NCI-H128 (cell line): ENCODE data around the gene GRAP.
A peak's percentile ranks its signal among the peaks of the same experiment; 100 is the strongest.

ENCODE experiments used
- DNase-seq: peaks from one replicate; lab custom pipeline; 2025; ENCODE audit not compliant: unreplicated experiment; lab: John Stamatoyannopoulos, UW

Gene GRAP

DNA sequence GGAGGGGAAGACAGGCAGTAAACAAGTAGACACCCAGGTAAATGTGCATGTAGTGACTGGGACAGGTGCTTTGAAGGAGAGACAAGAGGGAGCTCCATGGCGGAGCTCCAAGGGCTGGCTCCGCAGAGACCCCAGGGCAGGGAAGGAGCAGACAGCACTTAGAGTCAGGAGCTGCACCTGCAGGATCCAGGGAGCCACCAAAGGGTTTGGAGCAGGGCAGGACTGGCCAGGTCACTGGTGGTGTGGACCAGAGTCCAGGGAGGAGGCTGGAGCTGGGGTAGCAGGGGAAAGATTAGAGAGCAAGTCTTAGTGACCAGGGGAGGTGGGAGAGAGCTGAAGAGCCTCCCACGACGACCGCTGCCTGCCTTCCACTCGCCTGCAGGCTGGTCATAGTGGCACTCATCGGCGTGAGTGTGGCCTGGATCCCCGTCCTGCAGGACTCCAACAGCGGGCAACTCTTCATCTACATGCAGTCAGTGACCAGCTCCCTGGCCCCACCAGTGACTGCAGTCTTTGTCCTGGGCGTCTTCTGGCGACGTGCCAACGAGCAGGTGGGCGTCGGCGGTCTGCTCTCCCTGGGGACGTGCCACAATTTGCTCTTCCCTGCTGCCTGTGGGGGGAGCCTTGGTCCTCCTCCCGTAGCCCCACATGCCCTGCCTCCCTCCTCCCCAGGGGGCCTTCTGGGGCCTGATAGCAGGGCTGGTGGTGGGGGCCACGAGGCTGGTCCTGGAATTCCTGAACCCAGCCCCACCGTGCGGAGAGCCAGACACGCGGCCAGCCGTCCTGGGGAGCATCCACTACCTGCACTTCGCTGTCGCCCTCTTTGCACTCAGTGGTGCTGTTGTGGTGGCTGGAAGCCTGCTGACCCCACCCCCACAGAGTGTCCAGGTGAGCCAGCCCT, 27.5 kb downstream of the GRAP start:
- DNase-seq = no peak

DNA sequence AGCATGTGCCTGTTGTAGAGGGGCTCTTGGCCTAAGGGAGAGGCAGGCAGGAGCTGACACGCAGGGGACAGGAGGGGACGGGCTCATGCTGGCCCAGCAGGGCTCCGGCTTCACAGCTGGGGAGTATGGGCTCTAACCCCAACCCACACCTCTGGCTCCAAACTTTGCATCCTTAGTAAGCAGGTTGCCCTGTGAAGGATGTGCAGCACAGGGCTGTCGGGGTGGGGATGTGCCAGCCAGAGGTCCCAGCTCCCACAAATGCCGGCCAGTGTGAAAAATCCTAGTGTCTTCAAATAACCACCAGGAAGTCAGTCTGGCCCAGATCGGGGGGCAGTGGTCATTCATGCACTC, 28.2 kb downstream of the GRAP start:
- no peak for DNase-seq

DNA sequence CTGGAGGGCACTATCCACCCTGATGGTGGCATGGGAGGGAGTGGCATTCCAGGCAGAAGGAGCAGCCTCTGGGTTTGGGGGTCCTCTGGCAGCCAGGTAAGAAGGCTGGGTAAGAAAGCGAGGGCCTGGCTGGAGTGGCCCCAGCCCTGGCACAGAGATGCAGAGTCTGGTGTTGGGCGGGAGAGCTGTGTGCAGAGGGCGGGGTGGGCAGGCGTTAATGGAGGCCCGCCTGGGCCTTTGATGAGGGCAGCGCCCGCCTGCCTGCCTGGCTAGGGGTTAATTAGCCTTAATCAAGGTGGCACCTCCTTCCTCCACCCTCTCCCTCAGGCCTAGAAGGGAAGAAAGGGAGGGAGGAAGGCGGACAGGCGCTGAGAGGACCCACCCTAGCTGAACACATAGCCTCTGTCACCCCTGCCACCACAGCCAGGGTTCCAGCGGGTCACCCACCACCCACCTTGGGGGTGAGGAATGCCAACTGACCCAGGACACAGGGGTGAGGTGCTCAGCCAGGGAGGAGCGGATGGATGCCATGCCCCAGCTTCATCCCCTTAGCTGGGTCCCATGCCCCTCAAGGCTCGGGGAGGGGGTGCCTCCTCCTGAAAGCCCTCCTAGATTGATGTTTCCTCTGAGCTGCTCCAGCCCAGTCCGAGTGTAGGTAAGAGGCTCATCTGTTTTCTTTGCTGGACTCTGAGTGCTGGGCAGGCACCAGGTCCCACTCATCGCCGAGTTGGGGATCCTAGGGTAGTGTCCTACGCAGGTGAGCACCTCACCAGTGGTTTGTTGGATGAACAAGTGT, 28.8 kb downstream of the GRAP start:
- no peak for DNase-seq

DNA sequence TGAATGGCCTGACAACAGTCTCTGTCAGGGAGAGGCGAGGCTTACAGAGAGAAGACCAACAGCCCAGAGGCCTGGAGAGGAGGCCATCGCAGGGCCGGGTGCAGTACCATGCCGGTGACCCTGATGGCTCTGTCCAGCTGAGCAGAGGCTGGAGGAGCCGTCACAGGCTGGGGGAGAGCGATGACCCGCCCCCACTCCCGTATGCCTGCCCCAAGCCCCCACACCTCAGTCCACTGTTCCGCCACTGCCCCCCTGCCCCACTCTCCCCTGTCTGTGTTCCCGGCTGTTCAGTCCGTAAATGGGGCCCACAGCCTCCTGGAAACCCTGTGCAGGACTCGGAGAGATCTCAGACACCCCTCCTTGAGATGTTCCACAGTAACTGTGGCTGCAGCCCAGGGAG, 29.4 kb downstream of the GRAP start:
- no peak for DNase-seq

- DNase-seq = no peak
Measured at GRCh38 chr17:19016881-19017280, 29.9 kb downstream of the GRAP start.

- no peak for DNase-seq
Measured at GRCh38 chr17:19016297-19016696, 30.5 kb downstream of the GRAP start.

DNA sequence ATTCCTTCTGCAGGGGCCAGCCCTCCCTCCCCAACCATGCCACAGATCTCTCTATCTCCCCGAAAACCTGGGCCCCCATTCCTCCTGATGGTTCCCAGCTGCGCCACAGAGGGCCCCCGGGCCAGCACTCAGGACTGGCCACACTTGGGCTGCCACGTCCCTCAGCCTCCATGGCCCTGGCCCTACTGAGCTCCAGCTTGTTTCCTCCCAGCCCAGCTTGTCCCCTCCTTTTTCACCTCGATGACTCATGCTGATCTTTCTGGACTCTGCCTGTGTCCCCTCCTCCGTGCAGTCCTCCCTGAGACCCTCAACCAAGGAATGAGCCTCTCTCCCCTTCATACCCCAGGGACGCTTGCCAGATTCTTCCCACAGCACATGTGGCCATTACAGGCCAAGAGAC, 31.3 kb downstream of the GRAP start:
- no peak for DNase-seq

DNA sequence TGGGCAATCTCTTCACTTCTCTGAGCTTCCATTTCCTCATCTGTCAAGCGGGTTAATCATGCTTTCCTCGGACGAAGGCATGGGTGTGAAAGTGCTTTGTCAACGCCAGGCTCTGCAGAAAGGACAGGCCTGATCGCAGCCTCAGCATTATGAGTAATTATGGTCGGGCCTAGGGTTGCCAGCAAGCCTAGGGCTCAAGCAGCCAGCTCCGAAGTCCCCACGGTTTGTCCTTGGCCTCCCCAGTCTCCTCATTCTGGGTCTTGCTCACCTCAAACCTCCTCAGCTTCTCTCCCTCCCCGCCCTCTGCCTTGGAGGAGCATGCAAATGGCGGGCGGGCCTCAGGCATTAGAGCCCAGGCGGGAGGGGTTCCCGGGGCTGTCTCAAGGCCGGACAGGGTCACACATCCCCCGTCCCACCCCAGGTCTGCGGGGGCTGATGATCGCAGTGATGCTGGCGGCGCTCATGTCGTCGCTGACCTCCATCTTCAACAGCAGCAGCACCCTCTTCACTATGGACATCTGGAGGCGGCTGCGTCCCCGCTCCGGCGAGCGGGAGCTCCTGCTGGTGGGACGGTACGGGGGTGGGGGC, 32.0 kb downstream of the GRAP start:
- no peak for DNase-seq

- no peak for DNase-seq
Measured at GRCh38 chr17:19013806-19014627, 32.7 kb downstream of the GRAP start.

DNA sequence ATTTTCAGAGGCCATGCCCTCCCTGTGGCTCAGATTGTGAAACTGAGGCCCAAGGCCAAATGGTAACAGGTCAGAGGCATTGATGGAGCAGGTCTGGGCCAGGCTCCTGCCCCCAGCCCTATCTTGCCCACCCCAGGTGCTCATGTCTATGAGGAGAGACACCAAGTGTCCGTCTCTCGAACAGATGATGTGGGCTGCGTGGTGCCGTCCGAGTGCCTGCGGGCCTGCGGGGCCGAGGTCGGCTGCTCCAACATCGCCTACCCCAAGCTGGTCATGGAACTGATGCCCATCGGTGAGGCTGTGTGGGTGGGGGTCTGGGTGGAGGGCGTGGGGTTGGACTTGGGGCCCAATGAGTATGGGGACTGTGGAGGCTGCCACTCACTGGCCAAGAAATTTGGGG, 33.5 kb downstream of the GRAP start:
- no peak for DNase-seq

DNA sequence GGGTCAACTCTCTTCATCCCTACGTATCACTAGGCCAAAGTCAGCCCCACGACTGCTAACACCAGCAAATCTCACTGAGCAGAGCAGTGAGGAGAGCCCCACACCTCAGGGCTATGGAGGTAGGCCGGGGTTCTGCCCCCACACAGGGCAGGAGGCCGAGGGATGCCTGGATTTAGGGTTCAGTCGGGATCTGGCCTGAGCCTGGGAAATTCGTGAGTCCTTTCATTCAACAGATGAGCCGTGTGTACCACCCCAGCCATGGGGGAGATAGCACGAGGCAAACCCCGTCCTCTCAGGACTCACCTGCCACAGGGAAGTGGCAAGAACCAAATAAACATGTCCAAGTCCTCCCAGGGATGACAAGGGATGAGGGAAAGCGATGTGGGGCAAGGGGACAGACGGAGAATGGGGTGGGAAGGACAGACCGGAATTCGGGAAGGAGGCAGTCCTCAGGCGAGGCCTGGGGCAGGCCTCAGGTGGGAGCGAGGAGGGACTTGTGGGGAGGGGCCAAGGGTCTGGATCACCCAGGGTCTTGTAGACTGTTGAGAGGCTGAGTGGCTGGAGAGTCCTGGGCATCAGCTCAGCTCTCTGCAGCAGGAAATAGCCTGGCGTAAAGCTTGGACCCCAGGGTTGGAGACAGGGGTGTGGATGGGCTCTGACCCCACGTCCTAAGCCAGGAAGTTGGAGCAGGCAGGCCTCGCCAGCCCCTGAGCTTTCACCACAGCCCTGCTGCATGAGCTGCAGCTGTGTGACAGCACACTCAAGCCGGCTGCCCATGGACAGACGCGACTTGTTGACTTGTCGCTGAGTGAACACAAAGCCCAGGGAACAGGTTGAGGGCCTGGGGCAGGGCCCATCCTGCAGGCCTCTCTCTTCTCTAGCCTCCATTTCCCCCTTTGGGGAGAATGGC, 34.3 kb downstream of the GRAP start:
- no peak for DNase-seq

- DNase-seq = no peak
Measured at GRCh38 chr17:19011581-19011980, 35.2 kb downstream of the GRAP start.

DNA sequence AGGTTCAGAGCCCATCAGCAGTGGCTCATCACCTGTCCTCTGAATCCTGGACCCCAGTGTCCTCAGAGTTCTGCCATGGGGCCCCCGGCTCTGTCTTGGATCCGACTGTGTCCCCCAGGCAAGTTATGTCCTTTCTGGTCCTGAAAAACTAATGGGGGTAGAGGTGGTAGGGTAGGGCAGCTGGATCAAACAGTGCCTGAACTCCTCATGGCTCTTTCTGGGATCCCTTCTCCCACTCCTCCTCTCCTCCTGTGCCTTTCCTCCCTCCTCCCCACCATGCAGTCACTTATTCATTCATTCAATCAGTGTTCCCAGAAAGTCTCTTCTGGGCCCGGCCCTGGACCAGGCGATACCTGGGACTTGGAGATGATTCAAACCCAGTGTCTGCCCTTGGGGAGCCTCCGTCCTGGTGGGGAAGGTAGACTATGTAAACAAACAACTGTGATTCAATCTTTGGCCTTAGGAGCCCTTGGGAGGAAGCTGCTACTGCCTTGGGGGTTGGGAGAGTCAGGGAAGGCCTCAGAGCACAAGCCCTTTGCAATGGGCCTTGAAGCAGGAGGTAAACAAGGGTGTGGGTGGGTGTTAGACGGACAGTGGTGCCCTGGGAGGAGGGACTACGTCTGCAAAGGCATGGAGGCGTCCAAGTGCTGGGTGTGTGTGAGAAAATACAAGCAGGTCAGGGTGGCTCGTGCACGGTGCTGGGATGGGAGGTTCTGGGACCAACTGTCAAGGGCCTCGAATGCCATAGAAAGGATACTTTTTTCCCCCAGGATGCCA, 35.8 kb downstream of the GRAP start:
- no peak for DNase-seq

- DNase-seq = no peak
Measured at GRCh38 chr17:19009970-19010369, 36.8 kb downstream of the GRAP start.

- no peak for DNase-seq
Measured at GRCh38 chr17:19006698-19007097, 40.1 kb downstream of the GRAP start.

DNA sequence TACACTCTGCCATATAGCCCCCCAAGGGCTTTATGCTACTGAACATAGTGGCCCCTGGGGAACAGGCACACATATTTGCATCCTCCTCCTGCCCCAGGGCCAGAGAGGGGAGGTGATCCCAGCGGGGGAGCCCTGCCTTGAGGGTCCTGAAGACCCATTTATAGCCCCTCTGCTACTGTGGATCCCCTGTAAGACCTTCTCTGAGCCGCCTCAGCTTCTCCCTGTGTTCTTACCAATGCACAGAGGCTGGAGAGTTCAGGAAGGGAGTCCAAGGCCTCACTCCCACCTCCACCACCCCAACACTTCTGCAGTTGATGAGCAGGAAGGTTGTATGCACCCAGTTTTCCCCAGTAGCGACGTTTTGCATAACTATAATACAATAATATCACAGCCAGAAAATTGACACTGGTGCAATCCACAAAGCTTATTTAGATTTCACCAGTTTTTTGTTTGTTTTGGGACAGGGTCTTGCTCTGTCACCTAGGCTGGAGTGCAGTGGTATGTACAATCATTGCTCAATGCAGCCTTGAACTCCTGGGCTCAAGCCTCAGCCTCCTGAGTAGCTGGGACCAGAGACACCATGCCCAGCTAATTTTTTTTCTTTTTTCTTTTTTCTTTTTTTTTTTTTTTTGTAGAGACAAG, 40.8 kb downstream of the GRAP start:
- DNase-seq = no peak

DNA sequence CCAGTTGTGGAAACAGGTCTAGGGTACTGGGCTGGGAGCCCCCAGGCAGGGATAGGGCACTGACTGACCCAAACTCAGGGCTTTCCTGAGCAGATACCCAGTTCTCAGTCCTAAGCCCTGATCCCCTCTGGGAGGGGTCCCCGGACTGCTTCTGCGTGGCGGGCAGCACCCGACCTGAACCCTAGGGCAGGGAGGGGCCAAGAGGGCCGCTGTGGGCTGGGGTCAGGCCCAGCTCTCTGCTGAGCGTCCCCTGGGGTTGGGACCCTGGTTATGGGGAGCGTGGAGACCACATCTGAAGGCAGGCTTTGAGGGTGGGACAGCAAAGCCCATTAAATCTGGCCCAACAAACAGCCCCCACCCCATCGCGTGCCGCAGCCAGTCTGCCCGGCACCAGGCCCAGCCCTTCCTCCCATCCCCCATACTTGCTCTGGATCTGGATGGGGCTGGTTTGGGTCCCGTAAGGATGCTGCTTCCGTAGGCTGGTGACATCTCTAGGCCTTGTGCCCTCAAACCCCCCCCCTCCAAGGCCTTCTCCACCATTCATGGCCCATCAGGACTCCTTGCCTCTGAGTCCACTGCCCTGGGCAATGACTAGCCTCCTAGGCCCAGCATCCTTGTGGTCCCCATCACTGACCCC, 41.5 kb downstream of the GRAP start:
- DNase-seq = no peak

- DNase-seq = peak; percentile 25
Measured at GRCh38 chr17:19004421-19005136, 42.2 kb downstream of the GRAP start, which contains the start of gene FAM83G. Gene FAM83G (minus strand): TSS chr17:19004764. CDS start chr17:19004041, 723 bp downstream.
